Caco-2 (cell line): ENCODE measurements around the gene NDUFB10. TPM values are rescaled to one million over a fixed set of nuclear protein-coding genes. Genes with fewer than 3 reads are reported as not detected.
A peak's percentile ranks its signal among the peaks of the same experiment; 100 is the strongest.
"Not testable (repeated sequence)": the region's sequence is repeated elsewhere in the genome, so short reads cannot be mapped to it uniquely, and the experiment has no call there.

ENCODE experiments used
- BruUV-seq: library from RNA; stranded (reverse); fragments of 400-500 nt; replicated peaks from 2 replicates; lab custom pipeline; 2021; lab: Mats Ljungman, UMichigan
- CTCF ChIA-PET: fragments of 300-600 bp; sonication (Branson Sonifier 250); formaldehyde crosslinking; loops from one replicate; lab custom pipeline; 2022; ENCODE audit warnings: antibody characterized with exemption; lab: Charles Lee
- POLR2A ChIA-PET: fragments of 300-600 bp; sonication (Branson Sonifier 250); formaldehyde crosslinking; loops from one replicate; lab custom pipeline; 2022; ENCODE audit warnings: antibody characterized with exemption; lab: Charles Lee
- DNase-seq, 2 experiments: peaks; one replicate each; pipeline versions ENCODE4 v3.0.0 to v3.0.0-alpha.2; 2020 to 2022
- H3K27me3 ChIP-seq: replicated peaks from 2 replicates; pipeline ENCODE4 v1.6.0; 2011; ENCODE audit warnings: low read length; ENCODE audit not compliant: control insufficient read depth, insufficient read depth
- H3K36me3 ChIP-seq: 2 replicates; pipeline ENCODE4 v1.5.1; 2011; ENCODE audit warnings: low read length; ENCODE audit not compliant: control insufficient read depth, insufficient read depth
- H3K4me1 ChIP-seq: fragments of 250-450 bp; sonication (Bioruptor Pico); 2 replicates; pipeline ENCODE4 v1.5.1; 2020; ENCODE audit warnings: mild to moderate bottlenecking
- H3K4me3 ChIP-seq: 2 replicates; pipeline ENCODE4 v1.5.1; 2011; ENCODE audit warnings: low read depth, mild to moderate bottlenecking, control low read depth, low read length
- H3K9me3 ChIP-seq: fragments of 250-450 bp; sonication (Bioruptor Pico); 2 replicates; pipeline ENCODE4 v1.5.1; 2020; ENCODE audit warnings: mild to moderate bottlenecking, moderate library complexity
- H3K27ac Mint-ChIP-seq: one replicate; pipeline ENCODE4 v1.8.0; 2022; ENCODE audit warnings: mixed read lengths; ENCODE audit not compliant: unreplicated experiment
- H3K27me3 Mint-ChIP-seq: one replicate; pipeline ENCODE4 v1.8.0; 2022; ENCODE audit warnings: mixed read lengths; ENCODE audit not compliant: insufficient read depth, unreplicated experiment
- H3K36me3 Mint-ChIP-seq: one replicate; pipeline ENCODE4 v1.8.0; 2022; ENCODE audit warnings: mild to moderate bottlenecking, mixed read lengths; ENCODE audit not compliant: insufficient read depth, unreplicated experiment
- H3K4me1 Mint-ChIP-seq: one replicate; pipeline ENCODE4 v1.8.0; 2022; ENCODE audit warnings: low read depth, mixed read lengths; ENCODE audit not compliant: unreplicated experiment
- H3K4me3 Mint-ChIP-seq: one replicate; pipeline ENCODE4 v1.8.0; 2022; ENCODE audit warnings: mild to moderate bottlenecking, moderate library complexity, mixed read lengths; ENCODE audit not compliant: unreplicated experiment
- H3K9me3 Mint-ChIP-seq: one replicate; pipeline ENCODE4 v1.8.0; 2022; ENCODE audit warnings: mixed read lengths; ENCODE audit not compliant: unreplicated experiment
- intact Hi-C: fragments of 100-400 bp; cut with micrococcal nuclease; formaldehyde crosslinking; loops from one replicate; pipeline ENCODE4 v1.10.0; 2022; ENCODE audit not compliant: unreplicated experiment
- total RNA-seq: library from RNA; stranded (reverse); gene quantifications from 2 replicates; pipeline ENCODE4 v1.2.3, GENCODE V29; 2022
- TF ChIP-seq, protein P1 (sequence below), 2 experiments: fragments of 200-600 bp in 1 of 2; IDR thresholded peaks; 1 replicate in 1 of 2; 2 replicates in 1 of 2; pipeline versions ENCODE4 v1.5.1 to v1.8.0; 2011 to 2022; ENCODE audit warnings: antibody characterized with exemption in 1 of 2, control low read depth in 1 of 2, inconsistent platforms in 1 of 2, low read depth in 1 of 2, low read length in 1 of 2, mild to moderate bottlenecking in 1 of 2, moderate library complexity in 1 of 2; ENCODE audit not compliant: insufficient read depth in 1 of 2, severe bottlenecking in 1 of 2, unreplicated experiment in 1 of 2

The NDUFB10 gene
- total RNA-seq, 1 experiment from 2014 or later, result 128 TPM

DNA sequence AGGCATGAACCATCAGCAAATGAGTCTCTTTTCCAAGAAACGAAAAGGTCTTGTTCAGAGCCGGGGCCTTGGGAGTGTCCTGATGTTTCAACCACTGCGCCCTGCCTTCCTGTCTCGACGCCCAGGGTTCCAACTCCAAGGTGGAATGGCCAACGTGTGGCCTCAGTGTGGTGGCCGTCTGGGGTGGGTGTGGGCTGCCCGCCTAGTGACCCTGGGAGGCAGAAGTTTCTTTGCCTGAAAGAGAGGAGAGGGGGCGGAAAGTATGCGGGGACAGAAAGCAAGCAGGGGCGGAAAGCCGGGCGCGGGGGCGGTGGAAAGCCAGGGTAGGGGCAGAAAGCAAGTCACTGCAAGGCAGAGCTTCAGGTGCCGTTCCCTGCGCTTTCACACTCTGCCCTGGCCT lies 20.4 kb upstream of the NDUFB10 start:
- Histone ChIP-seq H3K36me3 (no peaks in the 10 kb centered on the region; the same call in none of the 2 replicates), H3K27me3 (no peaks in the 10 kb centered on the region), H3K4me3 (no peak overlapping the region), H3K9me3 (no peaks in the 10 kb centered on the region), H3K4me1 (peaks cover 28% of the 10 kb centered on the region)
- Mint-ChIP-seq H3K27ac (no peak overlapping the region), H3K9me3 (no peaks in the 10 kb centered on the region), H3K4me1 (no peaks in the 10 kb centered on the region), H3K27me3 (no peaks in the 10 kb centered on the region), H3K36me3 (peaks cover 34% of the 10 kb centered on the region), H3K4me3 (no peak overlapping the region)
- ChIA-PET POLR2A (no interaction called here), CTCF (no interaction called here)
- TF ChIP-seq, protein P1, sequence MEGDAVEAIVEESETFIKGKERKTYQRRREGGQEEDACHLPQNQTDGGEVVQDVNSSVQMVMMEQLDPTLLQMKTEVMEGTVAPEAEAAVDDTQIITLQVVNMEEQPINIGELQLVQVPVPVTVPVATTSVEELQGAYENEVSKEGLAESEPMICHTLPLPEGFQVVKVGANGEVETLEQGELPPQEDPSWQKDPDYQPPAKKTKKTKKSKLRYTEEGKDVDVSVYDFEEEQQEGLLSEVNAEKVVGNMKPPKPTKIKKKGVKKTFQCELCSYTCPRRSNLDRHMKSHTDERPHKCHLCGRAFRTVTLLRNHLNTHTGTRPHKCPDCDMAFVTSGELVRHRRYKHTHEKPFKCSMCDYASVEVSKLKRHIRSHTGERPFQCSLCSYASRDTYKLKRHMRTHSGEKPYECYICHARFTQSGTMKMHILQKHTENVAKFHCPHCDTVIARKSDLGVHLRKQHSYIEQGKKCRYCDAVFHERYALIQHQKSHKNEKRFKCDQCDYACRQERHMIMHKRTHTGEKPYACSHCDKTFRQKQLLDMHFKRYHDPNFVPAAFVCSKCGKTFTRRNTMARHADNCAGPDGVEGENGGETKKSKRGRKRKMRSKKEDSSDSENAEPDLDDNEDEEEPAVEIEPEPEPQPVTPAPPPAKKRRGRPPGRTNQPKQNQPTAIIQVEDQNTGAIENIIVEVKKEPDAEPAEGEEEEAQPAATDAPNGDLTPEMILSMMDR (IDR thresholded peaks at IDR 0.05; ENCODE audit: insufficient read depth in 1 of 2, low read depth in 1 of 2, low read length in 1 of 2, severe bottlenecking in 1 of 2, unreplicated experiment in 1 of 2), result no peak
- DNase-seq, result no peak
- intact Hi-C loops, result no loop called here
- BruUV-seq, result no TSS peak

DNA sequence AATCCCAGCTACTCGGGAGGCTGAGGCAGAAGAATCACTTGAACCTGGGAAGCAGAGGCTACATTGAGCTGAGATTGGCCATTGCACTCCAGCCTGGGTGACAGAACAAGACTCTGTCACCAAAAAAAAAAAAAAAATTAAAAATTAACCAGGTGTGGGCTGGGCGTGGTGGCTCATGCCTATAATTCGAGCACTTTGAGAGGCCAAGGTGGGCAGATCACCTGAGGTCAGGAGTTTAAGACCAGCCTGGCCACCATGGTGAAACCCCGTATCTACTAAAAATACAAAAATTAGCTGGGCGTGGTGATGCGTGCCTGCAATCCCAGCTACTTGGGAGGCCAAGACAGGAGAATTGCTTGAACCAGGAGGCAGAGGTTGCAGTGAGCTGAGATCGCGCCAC lies 19.5 kb upstream of the NDUFB10 start:
- H3K4me1 Mint-ChIP-seq, H3K4me3 ChIP-seq, H3K27me3 Mint-ChIP-seq, H3K27me3 ChIP-seq, H3K9me3 Mint-ChIP-seq, H3K27ac Mint-ChIP-seq, H3K9me3 ChIP-seq, H3K36me3 ChIP-seq, DNase-seq, intact Hi-C loops: not testable (repeated sequence)
- H3K4me1 ChIP-seq, result peaks cover 28% of the 10 kb centered on the region
- CTCF ChIA-PET, result interaction anchor here (0.6 to 2.0 kb wide), 3 partner anchors 11 to 157 kb away, joined by 3 to 9 read pairs (median 4); partner anchors contain the start of gene NUBP2
- peak overlapping the region; percentile 87 for H3K4me3 Mint-ChIP-seq
- POLR2A ChIA-PET, result interaction anchor here (0.7 to 1.6 kb wide), 2 partner anchors 25 to 216 kb away, joined by 3 to 29 read pairs; partner anchors contain the start of genes RPS2 and TRAF7
- peaks cover 34% of the 10 kb centered on the region for H3K36me3 Mint-ChIP-seq
- BruUV-seq, result TSS peak; percentile 11

DNA sequence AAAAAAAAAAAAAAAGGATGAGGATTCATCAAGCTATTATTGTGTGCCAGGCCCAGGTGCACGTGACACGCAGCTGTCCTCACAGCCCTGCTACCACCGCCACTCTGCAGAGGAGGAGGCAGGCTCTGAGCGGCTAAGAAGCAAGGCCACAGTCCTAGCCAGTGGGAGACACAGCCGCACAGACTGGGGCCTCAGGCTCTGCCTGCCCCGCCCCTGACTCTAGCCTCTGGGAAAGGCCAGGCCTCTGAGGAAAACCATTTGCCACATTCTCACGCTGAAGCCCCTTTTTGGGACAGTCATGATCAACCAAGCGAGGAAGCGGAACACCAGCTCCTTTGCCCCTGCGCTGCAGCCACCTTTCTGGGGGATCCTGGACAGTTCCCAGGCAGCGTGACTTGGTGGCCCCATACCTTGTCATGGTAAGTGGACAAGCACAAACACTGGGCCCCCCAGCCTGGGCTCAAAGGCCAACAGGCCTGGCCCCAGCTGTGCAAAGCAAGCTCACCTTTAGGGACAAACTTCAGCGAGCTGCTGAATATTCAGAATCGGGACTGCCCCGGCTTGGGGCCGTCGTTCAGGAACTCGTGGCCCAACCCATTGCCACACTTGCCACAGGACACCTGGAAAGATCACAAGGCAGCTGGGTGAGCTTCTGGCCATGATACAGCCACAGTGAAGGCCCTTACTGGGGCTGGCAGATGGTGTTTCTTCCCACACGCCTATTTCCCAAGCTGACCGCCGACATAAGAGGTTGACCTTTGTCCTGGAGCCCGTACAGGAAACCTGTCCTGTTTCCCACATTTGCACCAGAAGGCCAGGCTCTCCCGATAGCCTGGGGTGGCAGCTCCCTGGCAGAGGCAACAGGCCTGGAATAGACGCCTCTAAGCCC lies 18.8 kb upstream of the NDUFB10 start:
- no peaks in the 10 kb centered on the region for H3K9me3 Mint-ChIP-seq
- peaks cover 34% of the 10 kb centered on the region for H3K36me3 Mint-ChIP-seq
- H3K4me3 Mint-ChIP-seq, result peak overlapping the region; percentile 87
- TF ChIP-seq, protein P1 (IDR thresholded peaks at IDR 0.05; ENCODE audit: insufficient read depth in 1 of 2, low read depth in 1 of 2, low read length in 1 of 2, severe bottlenecking in 1 of 2, unreplicated experiment in 1 of 2), result no peak
- DNase-seq, result peak; percentile 51 to 76
- POLR2A ChIA-PET, result interaction anchor here (0.7 to 1.6 kb wide), 4 partner anchors 20 to 215 kb away, joined by 3 to 29 read pairs (median 4); partner anchors contain the start of genes RPS2 and TRAF7
- peak overlapping the region; percentile 61 for H3K27ac Mint-ChIP-seq
- BruUV-seq, result no TSS peak
- Histone ChIP-seq H3K9me3 (no peaks in the 10 kb centered on the region), H3K36me3 (no peaks in the 10 kb centered on the region; the same call in none of the 2 replicates), H3K4me3 (peak overlapping the region; percentile 24), H3K27me3 (no peaks in the 10 kb centered on the region), H3K4me1 (peaks cover 28% of the 10 kb centered on the region)
- intact Hi-C loops, result no loop called here
- H3K27me3 Mint-ChIP-seq, result no peaks in the 10 kb centered on the region
- CTCF ChIA-PET, result interaction anchor here (0.6 to 2.0 kb wide), 7 partner anchors 8 to 375 kb away, joined by 3 to 9 read pairs (median 3); partner anchors contain the start of genes GFER and NUBP2
- H3K4me1 Mint-ChIP-seq, result no peaks in the 10 kb centered on the region
